ENCODE data around the gene SETD7. TPM values are rescaled to one million over a fixed set of nuclear protein-coding genes. Genes with fewer than 3 reads are reported as not detected.

SETD7 gene
- total and polyA plus RNA-seq, 2 experiments from 2014 or later: 1.1 to 4.2 TPM

DNA sequence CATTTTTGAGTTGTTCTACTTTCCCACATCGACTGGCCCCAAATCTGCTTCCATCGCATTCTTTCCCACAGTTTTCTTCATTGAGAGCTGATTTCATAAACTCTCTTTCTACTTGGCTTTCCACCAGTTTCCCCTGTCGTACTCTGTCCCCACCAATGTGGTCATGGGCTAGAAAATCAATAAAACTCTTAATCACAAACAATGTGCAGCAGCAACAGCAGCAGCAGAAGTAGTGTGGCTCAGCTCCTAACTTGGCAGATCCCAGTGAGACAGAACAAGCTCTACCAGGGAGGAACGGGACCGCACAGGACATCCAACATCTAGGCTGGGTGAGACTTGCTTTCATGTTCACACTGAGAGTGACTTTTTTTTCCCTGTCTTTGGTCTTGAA lies 3.1 kb upstream of the SETD7 start (continued):
- TF ChIP-seq ZNF462 (CRISPR knock-in tag; IDR thresholded peaks at IDR 0.05): no peak

GRCh38 chr4:139558235-139559088 lies 2.4 kb upstream of the SETD7 start:
- DNase-seq (ENCODE audit: low spot score) (no peak), ATAC-seq (no peak)
- no peaks in the 10 kb centered on the region for H4K20me1 ChIP-seq (replicated peaks; ENCODE audit: insufficient read depth)
- Mint-ChIP-seq H3K9me3 (no peaks in the 10 kb centered on the region; the same call in 1 of the 3 replicates), H3K4me1 (peaks cover 43% of the 10 kb centered on the region), H3K27ac (no peak overlapping the region), H3K36me3 (ENCODE audit: low read depth) (no peaks in the 10 kb centered on the region; the same call in 2 of the 3 replicates), H3K4me3 (no peak overlapping the region; the same call in 2 of the 3 replicates), H3K27me3 (ENCODE audit: insufficient read depth, low read depth, poor library complexity) (peaks cover 55% of the 10 kb centered on the region)
- 0 out of 2 replicates have a peak, but pooled peaks cover 7% of the 10 kb centered on the region for H3F3A ChIP-seq (replicated peaks; ENCODE audit: low read depth)
- TF ChIP-seq EZH2phosphoT487 (IDR thresholded peaks at IDR 0.05; ENCODE audit: unreplicated experiment) (no peak), NANOG (IDR thresholded peaks at IDR 0.05; ENCODE audit: borderline replicate concordance) (no peak), ZNF331 (CRISPR knock-in tag; IDR thresholded peaks at IDR 0.05; ENCODE audit: low read depth) (no peak), POLR2AphosphoS5 (IDR thresholded peaks at IDR 0.05; ENCODE audit: low read depth) (no peak)
- TF ChIP-seq, protein P1, sequence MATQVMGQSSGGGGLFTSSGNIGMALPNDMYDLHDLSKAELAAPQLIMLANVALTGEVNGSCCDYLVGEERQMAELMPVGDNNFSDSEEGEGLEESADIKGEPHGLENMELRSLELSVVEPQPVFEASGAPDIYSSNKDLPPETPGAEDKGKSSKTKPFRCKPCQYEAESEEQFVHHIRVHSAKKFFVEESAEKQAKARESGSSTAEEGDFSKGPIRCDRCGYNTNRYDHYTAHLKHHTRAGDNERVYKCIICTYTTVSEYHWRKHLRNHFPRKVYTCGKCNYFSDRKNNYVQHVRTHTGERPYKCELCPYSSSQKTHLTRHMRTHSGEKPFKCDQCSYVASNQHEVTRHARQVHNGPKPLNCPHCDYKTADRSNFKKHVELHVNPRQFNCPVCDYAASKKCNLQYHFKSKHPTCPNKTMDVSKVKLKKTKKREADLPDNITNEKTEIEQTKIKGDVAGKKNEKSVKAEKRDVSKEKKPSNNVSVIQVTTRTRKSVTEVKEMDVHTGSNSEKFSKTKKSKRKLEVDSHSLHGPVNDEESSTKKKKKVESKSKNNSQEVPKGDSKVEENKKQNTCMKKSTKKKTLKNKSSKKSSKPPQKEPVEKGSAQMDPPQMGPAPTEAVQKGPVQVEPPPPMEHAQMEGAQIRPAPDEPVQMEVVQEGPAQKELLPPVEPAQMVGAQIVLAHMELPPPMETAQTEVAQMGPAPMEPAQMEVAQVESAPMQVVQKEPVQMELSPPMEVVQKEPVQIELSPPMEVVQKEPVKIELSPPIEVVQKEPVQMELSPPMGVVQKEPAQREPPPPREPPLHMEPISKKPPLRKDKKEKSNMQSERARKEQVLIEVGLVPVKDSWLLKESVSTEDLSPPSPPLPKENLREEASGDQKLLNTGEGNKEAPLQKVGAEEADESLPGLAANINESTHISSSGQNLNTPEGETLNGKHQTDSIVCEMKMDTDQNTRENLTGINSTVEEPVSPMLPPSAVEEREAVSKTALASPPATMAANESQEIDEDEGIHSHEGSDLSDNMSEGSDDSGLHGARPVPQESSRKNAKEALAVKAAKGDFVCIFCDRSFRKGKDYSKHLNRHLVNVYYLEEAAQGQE (IDR thresholded peaks at IDR 0.05; ENCODE audit: unreplicated experiment): no peak
- H3K79me2 ChIP-seq (replicated peaks; ENCODE audit: insufficient read depth): no peaks in the 10 kb centered on the region
- peaks cover 69% of the 10 kb centered on the region for H3K27me3 ChIP-seq (ENCODE audit: insufficient read depth)
- no peaks in the 10 kb centered on the region for H3K9me2 ChIP-seq (ENCODE audit: insufficient read depth)
- no peak overlapping the region for H3K4me2 ChIP-seq
- H2AFZ ChIP-seq: no peak overlapping the region
- peaks cover 31% of the 10 kb centered on the region for H3K4me1 ChIP-seq (ENCODE audit: insufficient read depth)
- no peaks in the 10 kb centered on the region for H3K36me3 ChIP-seq (ENCODE audit: insufficient read depth)
- H3K4me3 ChIP-seq: no peak overlapping the region
- H3K27ac ChIP-seq (ENCODE audit: low read depth): no peak overlapping the region
